Mucosa of descending colon (tissue), 3 donors: ENCODE measurements around the gene SPON1. TPM values are rescaled to one million over a fixed set of nuclear protein-coding genes. Genes with fewer than 3 reads are reported as not detected.

Experiments
- ATAC-seq: fragments of 200-7000 bp; cut with Tn5 transposase; one replicate; pipeline ENCODE4 v1.9.1; 2020; ENCODE audit warnings: mild to moderate bottlenecking, moderate library complexity
- DNase-seq, 3 donors: peaks; one replicate each; pipeline ENCODE4 v3.0.0-alpha.2; 2020
- H3K36me3 ChIP-seq: fragments of 200-600 bp; one replicate; pipeline ENCODE4 v1.8.0; 2021; ENCODE audit warnings: low read depth, mild to moderate bottlenecking
- H3K4me1 ChIP-seq: fragments of 200-600 bp; one replicate; pipeline ENCODE4 v1.8.0; 2021; ENCODE audit warnings: low read depth, mild to moderate bottlenecking
- H3K4me3 ChIP-seq: fragments of 200-600 bp; one replicate; pipeline ENCODE4 v1.8.0; 2021; ENCODE audit warnings: mild to moderate bottlenecking
- H3K9me3 ChIP-seq: fragments of 200-600 bp; one replicate; pipeline ENCODE4 v1.8.0; 2021; ENCODE audit warnings: mild to moderate bottlenecking
- CTCF ChIP-seq: fragments of 200-600 bp; IDR thresholded peaks from one replicate; pipeline ENCODE4 v1.8.0; 2022; ENCODE audit warnings: antibody characterized with exemption, mild to moderate bottlenecking
- intact Hi-C, 2 donors: fragments of 100-400 bp; cut with DNase I in 1 of 2; cut with micrococcal nuclease in 1 of 2; formaldehyde crosslinking; loops; one replicate each; pipeline versions ENCODE4 v1.11.0 to v1.11.1; 2022; cut with DNase I, micrococcal nuclease
- total RNA-seq, 3 donors: library from RNA; stranded (reverse); fragmentation: NEBNext Ultra II Directional in 2 of 3; extraction: Animal tissue kit (Norgen Biotek cat#: 25700) in 2 of 3; gene quantifications; one replicate each; pipeline versions ENCODE4 v1.2.1 to v1.2.4, GENCODE V29; 2021 to 2023
- donor health status: DM: no; HTN: no; CAD: no; lungs with moderate emphysema.
- donor health status: DM: no; HTN: no; CAD: no.
- donor health status: DM: no; HTN: yes; CAD: no.

The SPON1 gene
- total RNA-seq, 3 donors from 2014 or later, result 43.6 to 85.5 (median 64.2) TPM

GRCh38 chr11:13944911-13945425, 17.6 kb upstream of the SPON1 start:
- DNase-seq, result no peak
- no peak overlapping the region for H3K4me3 ChIP-seq
- ATAC-seq, result no peak
- intact Hi-C loops, result no loop called here
- no peaks in the 10 kb centered on the region for H3K4me1 ChIP-seq
- no peak for TF ChIP-seq CTCF
- H3K9me3 ChIP-seq, result no peaks in the 10 kb centered on the region
- H3K36me3 ChIP-seq, result no peaks in the 10 kb centered on the region

- ATAC-seq (no peak), DNase-seq (no peak)
- no peak overlapping the region for H3K4me3 ChIP-seq
- H3K36me3 ChIP-seq, result no peaks in the 10 kb centered on the region
- H3K9me3 ChIP-seq, result no peaks in the 10 kb centered on the region
- H3K4me1 ChIP-seq, result no peaks in the 10 kb centered on the region
- intact Hi-C loops, result no loop called here
- TF ChIP-seq CTCF, result no peak
Measured at GRCh38 chr11:13947379-13947778, 15.1 kb upstream of the SPON1 start.

GRCh38 chr11:13949876-13950275, 12.6 kb upstream of the SPON1 start:
- Histone ChIP-seq H3K4me1 (no peaks in the 10 kb centered on the region), H3K4me3 (no peak overlapping the region), H3K36me3 (no peaks in the 10 kb centered on the region), H3K9me3 (no peaks in the 10 kb centered on the region)
- no peak for TF ChIP-seq CTCF
- ATAC-seq (peak; percentile 55), DNase-seq (no peak)
- intact Hi-C loops, result loop anchor here (10.0 kb wide), 2 partner anchors 175 to 195 kb away; no protein-coding TSS in a partner anchor

GRCh38 chr11:13952221-13952620, 10.3 kb upstream of the SPON1 start:
- TF ChIP-seq CTCF, result no peak
- H3K36me3 ChIP-seq, result no peaks in the 10 kb centered on the region
- intact Hi-C loops, result loop anchor here (10.0 kb wide), 2 partner anchors 177 to 193 kb away; no protein-coding TSS in a partner anchor
- H3K9me3 ChIP-seq, result no peaks in the 10 kb centered on the region
- no peak overlapping the region for H3K4me3 ChIP-seq
- DNase-seq, result no peak
- ATAC-seq, result peak; percentile 29
- H3K4me1 ChIP-seq, result no peaks in the 10 kb centered on the region

GRCh38 chr11:13952668-13953067, 9.9 kb upstream of the SPON1 start:
- Histone ChIP-seq H3K9me3 (no peaks in the 10 kb centered on the region), H3K4me3 (no peak overlapping the region), H3K36me3 (no peaks in the 10 kb centered on the region), H3K4me1 (no peaks in the 10 kb centered on the region)
- TF ChIP-seq CTCF, result no peak
- intact Hi-C loops, result loop anchor here (10.0 kb wide), 2 partner anchors 178 to 192 kb away; no protein-coding TSS in a partner anchor
- no peak for DNase-seq
- no peak for ATAC-seq

GRCh38 chr11:13954591-13954990, 7.9 kb upstream of the SPON1 start:
- no peaks in the 10 kb centered on the region for H3K4me1 ChIP-seq
- no peak for TF ChIP-seq CTCF
- DNase-seq (no peak), ATAC-seq (no peak)
- no peaks in the 10 kb centered on the region for H3K36me3 ChIP-seq
- H3K4me3 ChIP-seq, result no peak overlapping the region
- intact Hi-C loops, result loop anchor here (10.0 kb wide), 2 partner anchors 180 to 190 kb away; no protein-coding TSS in a partner anchor
- no peaks in the 10 kb centered on the region for H3K9me3 ChIP-seq
